Neuronal stem cell (in vitro differentiated cells): Measurements from ENCODE around the gene CBX2.
A peak's percentile ranks its signal among the peaks of the same experiment; 100 is the strongest.

Experiments used
- DNase-seq: peaks from one replicate; pipeline ENCODE4 v3.0.0-alpha.2; 2013; ENCODE audit warnings: low spot score
- H2AFZ ChIP-seq: one replicate; pipeline ENCODE4 v1.6.1; 2013; ENCODE audit warnings: mild to moderate bottlenecking, low read length, inconsistent platforms
- H2AK5ac ChIP-seq: 2 replicates; pipeline ENCODE4 v1.6.1; 2013; ENCODE audit warnings: low read depth, mild to moderate bottlenecking, inconsistent platforms, low read length, moderate library complexity, mixed read lengths
- H2BK120ac ChIP-seq: 2 replicates; pipeline ENCODE4 v1.6.1; 2013; ENCODE audit warnings: low read depth, mild to moderate bottlenecking, inconsistent platforms, low read length, moderate library complexity, mixed read lengths
- H2BK12ac ChIP-seq: one replicate; pipeline ENCODE4 v1.6.1; 2013; ENCODE audit warnings: low read length, inconsistent platforms
- H2BK15ac ChIP-seq: 2 replicates; pipeline ENCODE4 v1.6.1; 2013; ENCODE audit warnings: mild to moderate bottlenecking, low read length, inconsistent platforms, mixed read lengths
- H2BK5ac ChIP-seq: one replicate; pipeline ENCODE4 v1.6.1; 2013; ENCODE audit warnings: inconsistent platforms, mild to moderate bottlenecking, low read length, moderate library complexity
- H3K14ac ChIP-seq: one replicate; pipeline ENCODE4 v1.6.1; 2013; ENCODE audit warnings: low read length, inconsistent platforms
- H3K18ac ChIP-seq: 2 replicates; pipeline ENCODE4 v1.6.1; 2013; ENCODE audit warnings: low read length, inconsistent platforms
- H3K23ac ChIP-seq: 2 replicates; pipeline ENCODE4 v1.6.1; 2013; ENCODE audit warnings: low read depth, mild to moderate bottlenecking, mixed read lengths, low read length, inconsistent platforms; ENCODE audit not compliant: poor library complexity
- H3K27ac ChIP-seq: replicated peaks from 3 replicates; pipeline ENCODE4 v1.5.1; 2013; ENCODE audit warnings: low read length, inconsistent platforms
- H3K27me3 ChIP-seq, 3 experiments: 2 replicates each; pipeline ENCODE4 v1.6.1; 2013; ENCODE audit warnings: low read length in 3 of 3, mild to moderate bottlenecking in 2 of 3, inconsistent platforms in 1 of 3, low read depth in 1 of 3, mixed read lengths in 1 of 3, moderate library complexity in 1 of 3; ENCODE audit not compliant: control insufficient read depth in 3 of 3, insufficient read depth in 3 of 3
- H3K36me3 ChIP-seq, 2 donors: replicated peaks in 1 of 2; 2 replicates each; pipeline ENCODE4 v1.6.1; 2013; ENCODE audit warnings: low read length in 2 of 2; ENCODE audit not compliant: control insufficient read depth in 2 of 2, insufficient read depth in 2 of 2
- H3K4ac ChIP-seq: 2 replicates; pipeline ENCODE4 v1.6.1; 2013; ENCODE audit warnings: inconsistent platforms, mild to moderate bottlenecking, low read length, moderate library complexity
- H3K4me1 ChIP-seq, 2 donors: 1 replicate in 1 of 2; 2 replicates in 1 of 2; pipeline ENCODE4 v1.6.1; 2013; ENCODE audit warnings: low read length in 2 of 2, low read depth in 1 of 2; ENCODE audit not compliant: control insufficient read depth in 2 of 2, insufficient read depth in 1 of 2
- H3K4me2 ChIP-seq: one replicate; pipeline ENCODE4 v1.6.1; 2013; ENCODE audit warnings: mild to moderate bottlenecking, low read length, inconsistent platforms; ENCODE audit not compliant: insufficient read depth, poor library complexity, severe bottlenecking
- H3K4me3 ChIP-seq, 2 donors: 2 replicates each; pipeline ENCODE4 v1.5.1; 2013; ENCODE audit warnings: low read length in 2 of 2, mild to moderate bottlenecking in 2 of 2, inconsistent platforms in 1 of 2, moderate library complexity in 1 of 2
- H3K79me1 ChIP-seq: one replicate; pipeline ENCODE4 v1.6.1; 2013; ENCODE audit warnings: low read depth, mild to moderate bottlenecking, inconsistent platforms, low read length, moderate library complexity
- H3K9ac ChIP-seq: one replicate; pipeline ENCODE4 v1.6.1; 2013; ENCODE audit warnings: mild to moderate bottlenecking, low read depth, low read length, inconsistent platforms; ENCODE audit not compliant: poor library complexity
- H3K9me3 ChIP-seq, 2 donors: replicated peaks in 1 of 2; 2 replicates each; pipeline versions ENCODE3 to v1.6.1; 2013; ENCODE audit warnings: low read length in 2 of 2, mild to moderate bottlenecking in 2 of 2, inconsistent platforms in 1 of 2, low read depth in 1 of 2, mixed read lengths in 1 of 2, moderate library complexity in 1 of 2; ENCODE audit not compliant: control insufficient read depth in 2 of 2, insufficient read depth in 1 of 2
- H4K8ac ChIP-seq: one replicate; pipeline ENCODE4 v1.6.1; 2013; ENCODE audit warnings: low read depth, mild to moderate bottlenecking, inconsistent platforms, low read length, moderate library complexity
- H4K91ac ChIP-seq: one replicate; pipeline ENCODE4 v1.6.1; 2013; ENCODE audit warnings: low read length, low read depth, mild to moderate bottlenecking, inconsistent platforms; ENCODE audit not compliant: poor library complexity
- WGBS, 2 donors: extraction: QIAGEN DNeasy Blood & Tissue Kit; methylation state at CpG; one replicate each; pipeline ENCODE4 v1.1.7; 2013; ENCODE audit warnings: missing lambda C conversion rate in 2 of 2, mixed read lengths in 1 of 2; ENCODE audit not compliant: insufficient read length in 2 of 2, insufficient replicate concordance in 1 of 2; ENCODE audit errors: extremely low coverage in 2 of 2; 5-methylcytosine and 5-hydroxymethylcytosine counted together

Gene CBX2

GRCh38 chr17:79810130-79811010 lies 32.4 kb downstream of the CBX2 start:
- Histone ChIP-seq H2BK12ac (no peak overlapping the region), H3K9me3 (peaks cover 3 to 7% of the 10 kb centered on the region in 2 donors), H4K91ac (no peak overlapping the region), H3K27ac (no peak overlapping the region), H3K79me1 (no peaks in the 10 kb centered on the region), H2BK15ac (peak overlapping the region; percentile 77), H3K4me1 (peaks cover 32 to 50% of the 10 kb centered on the region in 2 donors), H3K4ac (peak overlapping the region; percentile 87), H3K9ac (peak overlapping the region; percentile 85), H3K4me3 (peak overlapping the region; percentile 54 to 76), H3K14ac (no peak overlapping the region), H3K36me3 (no peaks in the 10 kb centered on the region), H3K27me3 (peaks cover 51 to 89% (median 63%) of the 10 kb centered on the region in 3 experiments), H3K4me2 (peak overlapping the region; percentile 68), H2BK5ac (no peak overlapping the region), H4K8ac (peak overlapping the region; percentile 26), H2AFZ (peak overlapping the region; percentile 78), H2AK5ac (no peak overlapping the region), H3K23ac (no peak overlapping the region), H2BK120ac (peak overlapping the region; percentile 69), H3K18ac (peak overlapping the region; percentile 96)
- no CpG with 5 or more reads among the region's 79 CpGs for WGBS, 2 donors
- DNase-seq, result no peak

GRCh38 chr17:79811011-79811867 lies 33.3 kb downstream of the CBX2 start:
- no CpG with 5 or more reads among the region's 66 CpGs for WGBS, 2 donors
- H2BK12ac ChIP-seq, result peak overlapping the region; percentile 95
- H2BK120ac ChIP-seq, result peak overlapping the region; percentile 51
- H3K79me1 ChIP-seq, result no peaks in the 10 kb centered on the region
- H3K18ac ChIP-seq, result peak overlapping the region; percentile 96
- peaks cover 59 to 89% (median 63%) of the 10 kb centered on the region in 3 experiments for H3K27me3 ChIP-seq
- H2BK5ac ChIP-seq, result peak overlapping the region; percentile 91
- peak overlapping the region; percentile 77 for H4K8ac ChIP-seq
- peak overlapping the region; percentile 68 for H4K91ac ChIP-seq
- DNase-seq, result no peak
- H3K9ac ChIP-seq, result no peak overlapping the region
- H3K14ac ChIP-seq, result peak overlapping the region; percentile 86
- peak overlapping the region; percentile 44 for H3K23ac ChIP-seq
- peak overlapping the region; percentile 53 to 54 for H3K4me3 ChIP-seq
- no peak overlapping the region for H3K4ac ChIP-seq
- H3K27ac ChIP-seq, result no peak overlapping the region
- peak overlapping the region; percentile 97 for H2AK5ac ChIP-seq
- H2AFZ ChIP-seq, result peak overlapping the region; percentile 60
- H3K9me3 ChIP-seq, result peaks cover 3 to 7% of the 10 kb centered on the region in 2 donors
- H2BK15ac ChIP-seq, result peak overlapping the region; percentile 99
- H3K4me2 ChIP-seq, result peak overlapping the region; percentile 68
- H3K4me1 ChIP-seq, result peaks cover 32 to 41% of the 10 kb centered on the region in 2 donors
- no peaks in the 10 kb centered on the region for H3K36me3 ChIP-seq

DNA sequence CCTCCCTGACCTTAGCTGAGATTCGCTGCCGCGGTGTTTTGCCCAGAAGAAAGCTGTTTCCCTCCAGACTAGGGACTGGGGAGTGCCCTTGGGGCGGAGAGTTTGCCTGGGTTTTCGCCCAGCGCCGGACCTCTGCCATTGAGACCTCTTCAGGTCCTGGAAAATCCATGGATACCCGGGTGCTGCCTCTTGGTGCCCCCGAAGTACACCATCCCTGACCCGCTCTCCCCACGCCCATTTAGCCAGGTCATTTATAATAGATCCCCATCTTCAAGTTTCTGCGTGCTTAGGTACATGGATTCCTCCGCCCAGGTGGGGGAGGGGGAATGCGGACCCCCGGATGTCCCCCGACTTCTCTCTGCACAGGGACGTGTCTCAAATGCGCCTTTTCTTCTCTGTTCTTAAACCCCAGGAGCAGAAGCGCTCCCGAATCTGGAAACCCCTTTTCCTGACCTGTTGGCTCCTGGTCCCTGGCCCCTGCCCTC lies 34.0 kb downstream of the CBX2 start:
- Histone ChIP-seq H4K8ac (no peak overlapping the region), H3K9me3 (peaks cover 3 to 9% of the 10 kb centered on the region in 2 donors), H3K36me3 (no peaks in the 10 kb centered on the region), H3K4me1 (peaks cover 32 to 37% of the 10 kb centered on the region in 2 donors), H2BK5ac (peak overlapping the region; percentile 91), H3K9ac (no peak overlapping the region), H2AFZ (peak overlapping the region; percentile 60), H3K27me3 (peaks cover 63 to 89% (median 63%) of the 10 kb centered on the region in 3 experiments), H2BK120ac (peak overlapping the region; percentile 51), H3K23ac (peak overlapping the region; percentile 44), H3K14ac (peak overlapping the region; percentile 86), H3K4me3 (peak overlapping the region in 1 of 2 donors; percentile 54), H4K91ac (no peak overlapping the region), H2BK15ac (peak overlapping the region; percentile 99), H2AK5ac (peak overlapping the region; percentile 97), H3K4ac (no peak overlapping the region), H3K4me2 (peak overlapping the region; percentile 68), H3K18ac (peak overlapping the region; percentile 96), H3K27ac (no peak overlapping the region), H2BK12ac (peak overlapping the region; percentile 95), H3K79me1 (no peaks in the 10 kb centered on the region)
- WGBS, 2 donors, result no CpG with 5 or more reads among the region's 20 CpGs
- no peak for DNase-seq
